H9 (cell line): ENCODE results near the gene ARHGAP24. TPM values are rescaled to one million over a fixed set of nuclear protein-coding genes. Genes with fewer than 3 reads are reported as not detected.
"Not testable (repeated sequence)": the region's sequence is repeated elsewhere in the genome, so short reads cannot be mapped to it uniquely, and the experiment has no call there.

Experiments used
- DNase-seq: peaks from one replicate; pipeline ENCODE4 v3.0.0-alpha.2; 2017
- H2AFZ ChIP-seq: one replicate; pipeline ENCODE4 v1.6.1; 2013; ENCODE audit warnings: mild to moderate bottlenecking, low read length, control low read depth, moderate library complexity
- H2AK5ac ChIP-seq: 2 replicates; pipeline ENCODE4 v1.6.1; 2013; ENCODE audit warnings: low read length, control low read depth, mixed read lengths; ENCODE audit not compliant: insufficient read length
- H2BK120ac ChIP-seq: one replicate; pipeline ENCODE4 v1.6.1; 2013; ENCODE audit warnings: low read depth, mild to moderate bottlenecking, low read length, control low read depth, inconsistent platforms; ENCODE audit not compliant: poor library complexity, severe bottlenecking
- H2BK12ac ChIP-seq: 2 replicates; pipeline ENCODE4 v1.6.1; 2013; ENCODE audit warnings: low read length, control low read depth, mixed read lengths, low read depth; ENCODE audit not compliant: insufficient read length
- H2BK15ac ChIP-seq: 2 replicates; pipeline ENCODE4 v1.6.1; 2013; ENCODE audit warnings: low read depth, low read length, control low read depth
- H2BK20ac ChIP-seq: one replicate; pipeline ENCODE4 v1.6.1; 2013; ENCODE audit warnings: low read depth, mild to moderate bottlenecking, low read length, control low read depth, inconsistent platforms; ENCODE audit not compliant: poor library complexity, severe bottlenecking
- H2BK5ac ChIP-seq: 2 replicates; pipeline ENCODE4 v1.6.1; 2013; ENCODE audit warnings: low read length, control low read depth, mixed read lengths; ENCODE audit not compliant: insufficient read length
- H3K14ac ChIP-seq: 2 replicates; pipeline ENCODE4 v1.6.1; 2013; ENCODE audit warnings: low read length, control low read depth; ENCODE audit not compliant: insufficient read depth
- H3K18ac ChIP-seq: 2 replicates; pipeline ENCODE4 v1.6.1; 2013; ENCODE audit warnings: low read depth, mild to moderate bottlenecking, mixed read lengths, low read length, control low read depth; ENCODE audit not compliant: insufficient read length
- H3K23ac ChIP-seq: 2 replicates; pipeline ENCODE4 v1.6.1; 2013; ENCODE audit warnings: low read length, control low read depth, mixed read lengths, low read depth; ENCODE audit not compliant: insufficient read length
- H3K23me2 ChIP-seq: 2 replicates; pipeline ENCODE4 v1.6.1; 2013; ENCODE audit warnings: low read depth, mild to moderate bottlenecking, mixed read lengths, low read length, control low read depth; ENCODE audit not compliant: insufficient read length, poor library complexity, severe bottlenecking
- H3K27ac ChIP-seq: 2 replicates; pipeline ENCODE4 v1.5.1; 2013; ENCODE audit warnings: low read length, control low read depth, mixed read lengths, low read depth; ENCODE audit not compliant: insufficient read length
- H3K27me3 ChIP-seq: 2 replicates; pipeline ENCODE4 v1.6.1; 2013; ENCODE audit warnings: low read length, control low read depth, inconsistent platforms; ENCODE audit not compliant: insufficient read depth
- H3K4ac ChIP-seq: 2 replicates; pipeline ENCODE4 v1.6.1; 2013; ENCODE audit warnings: low read depth, mild to moderate bottlenecking, control low read depth, inconsistent platforms, low read length, moderate library complexity
- H3K4me1 ChIP-seq: 2 replicates; pipeline ENCODE4 v1.6.1; 2013; ENCODE audit warnings: low read length, control low read depth, inconsistent platforms; ENCODE audit not compliant: insufficient read depth
- H3K4me2 ChIP-seq: 2 replicates; pipeline ENCODE4 v1.6.1; 2013; ENCODE audit warnings: low read length, control low read depth, mixed read lengths; ENCODE audit not compliant: insufficient read length, insufficient read depth
- H3K56ac ChIP-seq: 2 replicates; pipeline ENCODE4 v1.6.1; 2013; ENCODE audit warnings: low read depth, mild to moderate bottlenecking, mixed read lengths, low read length, control low read depth; ENCODE audit not compliant: insufficient read length
- H3K79me1 ChIP-seq: 2 replicates; pipeline ENCODE4 v1.6.1; 2013; ENCODE audit warnings: low read depth, mild to moderate bottlenecking, moderate library complexity, low read length, control low read depth, inconsistent platforms; ENCODE audit not compliant: insufficient read depth, poor library complexity, severe bottlenecking
- H3K79me2 ChIP-seq: 2 replicates; pipeline ENCODE4 v1.6.1; 2013; ENCODE audit warnings: low read length, control low read depth, inconsistent platforms; ENCODE audit not compliant: insufficient read depth
- H3K9ac ChIP-seq: 2 replicates; pipeline ENCODE4 v1.6.1; 2013; ENCODE audit warnings: low read length, control low read depth, mixed read lengths; ENCODE audit not compliant: insufficient read length; ENCODE audit errors: extremely low read depth
- H3K9me3 ChIP-seq: one replicate; pipeline ENCODE4 v1.6.1; 2013; ENCODE audit warnings: low read depth, low read length, inconsistent platforms; ENCODE audit not compliant: control insufficient read depth
- H3T11ph ChIP-seq: one replicate; pipeline ENCODE4 v1.6.1; 2013; ENCODE audit warnings: mild to moderate bottlenecking, low read length, control low read depth, inconsistent platforms
- H4K20me1 ChIP-seq: one replicate; pipeline ENCODE4 v1.6.1; 2013; ENCODE audit not compliant: control insufficient read depth, insufficient read length, insufficient read depth
- H4K5ac ChIP-seq: 2 replicates; pipeline ENCODE4 v1.6.1; 2013; ENCODE audit warnings: low read depth, mild to moderate bottlenecking, mixed read lengths, low read length, control low read depth; ENCODE audit not compliant: insufficient read length
- H4K8ac ChIP-seq: replicated peaks from 2 replicates; pipeline ENCODE4 v1.6.1; 2013; ENCODE audit warnings: low read length, control low read depth, mixed read lengths, low read depth; ENCODE audit not compliant: insufficient read length
- H4K91ac ChIP-seq: 2 replicates; pipeline ENCODE4 v1.6.1; 2013; ENCODE audit warnings: low read depth, mild to moderate bottlenecking, moderate library complexity, mixed read lengths, low read length, control low read depth; ENCODE audit not compliant: insufficient read length
- H3K27ac Mint-ChIP-seq, 3 experiments: 2 replicates in 2 of 3; 3 replicates in 1 of 3; pipeline ENCODE4 v1.8.0; 2020 to 2021; ENCODE audit warnings: mixed read lengths in 3 of 3, mild to moderate bottlenecking in 1 of 3, moderate library complexity in 1 of 3
- H3K27me3 Mint-ChIP-seq: 2 replicates; pipeline ENCODE4 v1.8.0; 2021; ENCODE audit warnings: low read depth, mild to moderate bottlenecking, moderate library complexity, mixed read lengths
- H3K36me3 Mint-ChIP-seq, 3 experiments: 2 replicates in 2 of 3; 3 replicates in 1 of 3; pipeline ENCODE4 v1.8.0; 2020 to 2021; ENCODE audit warnings: low read depth in 3 of 3, mixed read lengths in 3 of 3; ENCODE audit not compliant: insufficient read depth in 1 of 3
- H3K4me1 Mint-ChIP-seq, 2 experiments: 2 replicates each; pipeline ENCODE4 v1.8.0; 2020; ENCODE audit warnings: mixed read lengths in 2 of 2
- H3K4me3 Mint-ChIP-seq, 2 experiments: 2 replicates in 1 of 2; 3 replicates in 1 of 2; pipeline ENCODE4 v1.8.0; 2020 to 2021; ENCODE audit warnings: mild to moderate bottlenecking in 2 of 2, mixed read lengths in 2 of 2, moderate library complexity in 1 of 2
- H3K9me3 Mint-ChIP-seq, 2 experiments: 2 replicates in 1 of 2; 3 replicates in 1 of 2; pipeline ENCODE4 v1.8.0; 2020; ENCODE audit warnings: mild to moderate bottlenecking in 2 of 2, mixed read lengths in 2 of 2, moderate library complexity in 1 of 2
- WGBS: extraction: QIAGEN DNeasy Blood & Tissue Kit; methylation state at CpG from one replicate; pipeline ENCODE4 v1.1.7; 2013; ENCODE audit warnings: missing lambda C conversion rate, low lambda C conversion rate, mixed read lengths; ENCODE audit not compliant: insufficient read length; ENCODE audit errors: extremely low coverage; 5-methylcytosine and 5-hydroxymethylcytosine counted together
- total RNA-seq: library from RNA; stranded (reverse); gene quantifications from 2 replicates; pipeline ENCODE4 v1.2.1, GENCODE V29; 2021
- TF ChIP-seq, protein P1 (sequence below): fragments of 200-600 bp; sonication (generic); conservative IDR thresholded peaks from 3 replicates; pipeline ENCODE4 v1.8.0; 2021; ENCODE audit warnings: antibody characterized with exemption, mild to moderate bottlenecking

Gene ARHGAP24
- total RNA-seq, 1 experiment from 2014 or later: 0.37 TPM

DNA sequence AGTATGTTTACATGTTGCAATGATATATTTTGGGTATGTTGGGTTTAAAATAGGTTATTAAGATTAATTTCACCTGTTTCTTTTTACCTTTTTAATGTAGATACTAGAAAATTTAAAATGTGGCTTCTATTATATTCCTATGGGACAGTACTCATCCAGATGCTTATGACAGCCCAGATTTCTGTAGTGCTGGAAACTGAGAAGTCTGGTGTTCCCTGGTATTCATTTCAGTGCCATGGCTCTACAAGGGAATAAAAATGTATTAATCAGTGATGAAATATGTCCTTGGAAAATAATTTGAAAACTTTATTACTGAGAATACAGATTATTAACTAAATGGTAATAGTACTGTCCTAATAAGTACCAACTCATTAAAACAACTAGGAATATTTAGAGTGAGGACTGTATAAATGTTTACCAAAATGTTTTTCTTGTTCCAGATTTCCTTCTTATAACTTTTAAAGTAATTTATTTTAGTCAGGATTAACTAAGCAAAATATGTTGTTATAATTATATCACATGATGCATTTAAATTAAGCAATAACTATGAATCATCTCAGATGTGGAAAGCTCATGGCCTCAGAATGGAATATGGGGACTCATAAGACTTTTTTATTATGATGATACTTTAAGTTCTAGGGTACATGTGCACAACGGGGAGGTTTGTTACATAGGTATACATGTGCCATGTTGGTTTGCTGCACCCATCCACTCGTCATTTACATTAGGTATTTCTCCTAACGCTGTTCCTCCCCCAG lies 25.3 kb downstream of the ARHGAP24 start:
- H3K4ac ChIP-seq: no peak overlapping the region
- H2BK12ac ChIP-seq: no peak overlapping the region
- no peak overlapping the region for H4K5ac ChIP-seq
- no peak overlapping the region for H3K9ac ChIP-seq
- H3K18ac ChIP-seq: no peak overlapping the region
- H3K27ac ChIP-seq: no peak overlapping the region
- H2BK15ac ChIP-seq: no peak overlapping the region
- no peaks in the 10 kb centered on the region for H3K27me3 ChIP-seq
- H3K23ac ChIP-seq: no peak overlapping the region
- WGBS: no CpG with 5 or more reads among the region's 3 CpGs
- H3K56ac ChIP-seq: no peak overlapping the region
- H4K8ac ChIP-seq: no peak overlapping the region
- H2AFZ ChIP-seq: no peak overlapping the region
- H3K4me2 ChIP-seq: no peak overlapping the region
- H3K4me1 ChIP-seq: no peaks in the 10 kb centered on the region
- no peaks in the 10 kb centered on the region for H3K9me3 ChIP-seq
- no peaks in the 10 kb centered on the region for H3K79me2 ChIP-seq
- H3K36me3 Mint-ChIP-seq: no peaks in the 10 kb centered on the region
- H3K9me3 Mint-ChIP-seq: no peaks in the 10 kb centered on the region; a peak in 4 of 5 replicates
- no peak overlapping the region for H2BK5ac ChIP-seq
- H2BK120ac ChIP-seq: no peak overlapping the region
- no peaks in the 10 kb centered on the region for H4K20me1 ChIP-seq
- H3K79me1 ChIP-seq: no peaks in the 10 kb centered on the region
- no peak overlapping the region for H3K4me3 Mint-ChIP-seq
- H3K27ac Mint-ChIP-seq: no peak overlapping the region
- no peak overlapping the region for H2BK20ac ChIP-seq
- TF ChIP-seq, protein P1, sequence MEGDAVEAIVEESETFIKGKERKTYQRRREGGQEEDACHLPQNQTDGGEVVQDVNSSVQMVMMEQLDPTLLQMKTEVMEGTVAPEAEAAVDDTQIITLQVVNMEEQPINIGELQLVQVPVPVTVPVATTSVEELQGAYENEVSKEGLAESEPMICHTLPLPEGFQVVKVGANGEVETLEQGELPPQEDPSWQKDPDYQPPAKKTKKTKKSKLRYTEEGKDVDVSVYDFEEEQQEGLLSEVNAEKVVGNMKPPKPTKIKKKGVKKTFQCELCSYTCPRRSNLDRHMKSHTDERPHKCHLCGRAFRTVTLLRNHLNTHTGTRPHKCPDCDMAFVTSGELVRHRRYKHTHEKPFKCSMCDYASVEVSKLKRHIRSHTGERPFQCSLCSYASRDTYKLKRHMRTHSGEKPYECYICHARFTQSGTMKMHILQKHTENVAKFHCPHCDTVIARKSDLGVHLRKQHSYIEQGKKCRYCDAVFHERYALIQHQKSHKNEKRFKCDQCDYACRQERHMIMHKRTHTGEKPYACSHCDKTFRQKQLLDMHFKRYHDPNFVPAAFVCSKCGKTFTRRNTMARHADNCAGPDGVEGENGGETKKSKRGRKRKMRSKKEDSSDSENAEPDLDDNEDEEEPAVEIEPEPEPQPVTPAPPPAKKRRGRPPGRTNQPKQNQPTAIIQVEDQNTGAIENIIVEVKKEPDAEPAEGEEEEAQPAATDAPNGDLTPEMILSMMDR: no peak
- H4K91ac ChIP-seq: no peak overlapping the region
- no peak overlapping the region for H2AK5ac ChIP-seq
- no peaks in the 10 kb centered on the region for H3K23me2 ChIP-seq
- no peaks in the 10 kb centered on the region for H3K4me1 Mint-ChIP-seq
- no peak for DNase-seq
- no peak overlapping the region for H3T11ph ChIP-seq
- no peaks in the 10 kb centered on the region for H3K27me3 Mint-ChIP-seq
- H3K14ac ChIP-seq: no peak overlapping the region

DNA sequence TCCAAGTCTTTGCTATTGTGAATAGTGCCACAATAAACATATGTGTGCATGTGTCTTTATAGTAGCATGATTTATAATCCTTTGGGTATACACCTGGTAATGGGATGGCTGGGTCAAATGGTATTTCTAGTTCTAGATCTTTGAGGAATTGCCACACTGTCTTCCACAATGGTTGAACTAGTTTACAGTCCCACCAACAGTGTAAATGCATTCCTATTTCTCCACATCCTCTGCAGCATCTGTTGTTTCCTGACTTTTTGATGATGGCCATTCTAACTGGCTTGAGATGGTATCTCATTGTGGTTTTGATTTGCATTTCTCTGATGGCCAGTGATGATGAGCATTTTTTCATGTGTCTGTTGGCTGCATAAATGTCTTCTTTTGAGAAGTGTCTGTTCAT lies 26.2 kb downstream of the ARHGAP24 start:
- not testable (repeated sequence) for H4K5ac ChIP-seq, H3K56ac ChIP-seq, H2BK20ac ChIP-seq, H2AK5ac ChIP-seq, H3K4me2 ChIP-seq, H2BK120ac ChIP-seq, H3K4me3 Mint-ChIP-seq, H3K27me3 ChIP-seq, H3K18ac ChIP-seq, H3T11ph ChIP-seq, H3K23ac ChIP-seq, H3K79me1 ChIP-seq, H2BK15ac ChIP-seq, H3K14ac ChIP-seq, H3K9me3 ChIP-seq, H3K36me3 Mint-ChIP-seq, H4K91ac ChIP-seq, H3K79me2 ChIP-seq, H3K23me2 ChIP-seq, H2AFZ ChIP-seq, DNase-seq, H3K4me1 ChIP-seq, H3K9me3 Mint-ChIP-seq, H2BK12ac ChIP-seq, H3K4ac ChIP-seq, H3K27ac ChIP-seq, H3K27ac Mint-ChIP-seq, H2BK5ac ChIP-seq, H3K27me3 Mint-ChIP-seq, H3K4me1 Mint-ChIP-seq, H3K9ac ChIP-seq, H4K8ac ChIP-seq, H4K20me1 ChIP-seq
